ENCODE data around the gene PPP1R9A.

GRCh38 chr7:95059842-95060313, 152.5 kb downstream of the PPP1R9A start:
- TF ChIP-seq CTCF (conservative IDR thresholded peaks at IDR 0.05), result no peak
- TF ChIP-seq ZFX (IDR thresholded peaks at IDR 0.05), result no peak
